Vagina (tissue), 2 donors: ENCODE data around the gene LGR4.

ENCODE experiments used
- CTCF ChIP-seq, 3 experiments: fragments of 450-650 bp in 2 of 3; fragments of 200-600 bp in 1 of 3; sonication (generic) in 1 of 3; IDR thresholded peaks; one replicate each; pipeline ENCODE4 v1.5.1; 2017 to 2019; ENCODE audit warnings: antibody characterized with exemption in 3 of 3, mild to moderate bottlenecking in 2 of 3, moderate library complexity in 2 of 3
- POLR2A ChIP-seq, 2 donors: fragments of 450-650 bp; IDR thresholded peaks; one replicate each; pipeline ENCODE4 v1.6.1; 2017; ENCODE audit warnings: antibody characterized with exemption in 2 of 2, mild to moderate bottlenecking in 2 of 2, moderate library complexity in 2 of 2
- POLR2AphosphoS5 ChIP-seq, 2 donors: sonication (generic); formaldehyde crosslinking; IDR thresholded peaks; one replicate each; pipeline ENCODE4 v1.9.0; 2017; ENCODE audit warnings: antibody characterized with exemption in 2 of 2, mild to moderate bottlenecking in 2 of 2, low read depth in 1 of 2; ENCODE audit not compliant: insufficient read depth in 1 of 2

GRCh38 chr11:27460158-27460978, 12.2 kb downstream of the LGR4 start:
- TF ChIP-seq CTCF (IDR thresholded peaks at IDR 0.05) (no peak), POLR2AphosphoS5 (IDR thresholded peaks at IDR 0.05; ENCODE audit: insufficient read depth in 1 of 2, low read depth in 1 of 2) (no peak), POLR2A (IDR thresholded peaks at IDR 0.05) (no peak)
